Stimulated activated CD4-positive, alpha-beta T cell treated with anti-CD3 and anti-CD28 coated beads, Interleukin-4, amount 100 ng/mL, for 4 hours (primary cell): ENCODE data around the gene SNRNP70.

Experiments
- DNase-seq, 2 experiments: peaks; one replicate each; pipeline ENCODE4 v3.0.0-alpha.2; 2020

SNRNP70 gene

GRCh38 chr19:49102303-49102702, 17.1 kb downstream of the SNRNP70 start:
- DNase-seq, result no peak

GRCh38 chr19:49103331-49104085, 18.3 kb downstream of the SNRNP70 start:
- no peak for DNase-seq

GRCh38 chr19:49104229-49104864, 19.1 kb downstream of the SNRNP70 start:
- no peak for DNase-seq

- DNase-seq, result peak; percentile 51 to 60
Observed at GRCh38 chr19:49106648-49107135, 21.4 kb downstream of the SNRNP70 start.

GRCh38 chr19:49107625-49108459, 22.6 kb downstream of the SNRNP70 start:
- DNase-seq, result no peak

- DNase-seq, result no peak
Observed at GRCh38 chr19:49109051-49109450, 23.8 kb downstream of the SNRNP70 start.

GRCh38 chr19:49109569-49110233, 24.4 kb downstream of the SNRNP70 start:
- DNase-seq, result no peak

- DNase-seq, result no peak
Observed at GRCh38 chr19:49110567-49110966, 25.3 kb downstream of the SNRNP70 start.

GRCh38 chr19:49111218-49111998, 26.2 kb downstream of the SNRNP70 start:
- DNase-seq, result no peak

GRCh38 chr19:49113762-49114629, 28.7 kb downstream of the SNRNP70 start, which contains the start of gene LIN7B:
LIN7B (plus strand) TSS chr19:49114370; CDS start chr19:49114405, 35 bp downstream.
- DNase-seq, result peak; percentile 61 to 73

- peak; percentile 53 to 54 for DNase-seq
Observed at GRCh38 chr19:49114630-49115363, 29.5 kb downstream of the SNRNP70 start.

GRCh38 chr19:49116544-49116943, 31.3 kb downstream of the SNRNP70 start:
- DNase-seq, result no peak

GRCh38 chr19:49117677-49118564, 32.7 kb downstream of the SNRNP70 start:
- DNase-seq, result no peak

- DNase-seq, result peak; percentile 94 to 95
Observed at GRCh38 chr19:49118565-49119410, 33.5 kb downstream of the SNRNP70 start, which contains the start of gene C19orf73. C19orf73 (minus strand) TSS chr19:49119143; CDS start chr19:49119022, 121 bp downstream.

- no peak for DNase-seq
Observed at GRCh38 chr19:49119411-49120324, 34.4 kb downstream of the SNRNP70 start, which contains the start of gene PPFIA3. PPFIA3 (plus strand) TSS chr19:49119544; CDS start chr19:49127874, 8,330 bp downstream.

- no peak for DNase-seq
Observed at GRCh38 chr19:49120325-49120683, 35.1 kb downstream of the SNRNP70 start.

GRCh38 chr19:49120868-49121267, 35.6 kb downstream of the SNRNP70 start:
- DNase-seq, result no peak
